ENCODE data around the gene MATCAP1.

DNA sequence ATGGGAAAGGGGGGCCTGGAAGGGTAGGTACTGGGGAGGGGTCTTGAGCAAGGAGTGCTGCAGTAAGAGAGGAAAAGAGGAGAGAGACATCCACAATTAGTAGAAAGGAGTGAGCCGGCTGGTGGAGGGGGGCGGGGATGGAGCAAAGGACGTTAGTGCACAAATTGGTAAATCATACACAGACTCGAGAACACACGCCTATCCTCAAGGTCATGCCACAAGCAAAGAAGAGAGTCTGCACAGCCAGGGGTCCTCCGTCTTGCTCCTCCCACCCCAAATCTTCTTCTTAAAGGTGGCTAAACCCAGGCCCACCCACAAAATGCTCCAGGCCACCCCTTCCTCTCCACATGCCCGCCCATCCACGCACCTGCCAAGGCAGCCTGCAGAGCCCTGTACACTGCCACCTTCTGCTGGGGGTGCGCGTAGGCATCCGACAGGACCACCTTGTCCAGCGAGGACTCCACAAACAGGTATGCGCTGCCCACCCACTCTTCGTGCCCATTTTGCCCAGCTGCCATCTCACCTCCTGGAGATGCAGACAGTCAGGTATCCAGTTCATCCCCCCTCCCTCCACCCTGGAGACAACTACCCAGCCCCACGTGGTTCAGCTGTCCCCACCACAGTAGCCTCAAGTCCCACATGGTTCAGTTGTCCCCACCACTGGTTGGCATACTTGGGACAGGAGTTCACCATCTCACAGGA, 27.5 kb downstream of the MATCAP1 start:
- TF ChIP-seq CTCF (optimal IDR thresholded peaks at IDR 0.05 in 1 of 3, IDR thresholded peaks at IDR 0.05 in 1 of 3, conservative IDR thresholded peaks at IDR 0.05 in 1 of 3; ENCODE audit: extremely low read depth in 1 of 3, insufficient read depth in 2 of 3, low read length in 3 of 3) = no peak
- no peak for TF ChIP-seq EZH2 (IDR thresholded peaks at IDR 0.05; ENCODE audit: low read length)
